Neural progenitor cell (in vitro differentiated cells): ENCODE measurements around the gene CRTC2. TPM values are rescaled to one million over a fixed set of nuclear protein-coding genes. Genes with fewer than 3 reads are reported as not detected.
"Not testable (repeated sequence)": the region's sequence is repeated elsewhere in the genome, so short reads cannot be mapped to it uniquely, and the experiment has no call there.

Experiments
- DNase-seq: peaks from one replicate; pipeline ENCODE4 v3.0.0-alpha.2; 2016; ENCODE audit warnings: low spot score
- H2AFZ ChIP-seq: fragments of 200-600 bp; sonication (generic); replicated peaks from 2 replicates; pipeline ENCODE4 v1.6.1; 2016; ENCODE audit warnings: antibody characterized with exemption
- H3F3A ChIP-seq: fragments of 200-600 bp; sonication (generic); 2 replicates; pipeline ENCODE4 v1.6.1; 2016; ENCODE audit warnings: antibody characterized with exemption, low read depth
- H3K27ac ChIP-seq: fragments of 200-600 bp; sonication (generic); 2 replicates; pipeline ENCODE4 v1.5.1; 2016; ENCODE audit warnings: mild to moderate bottlenecking
- H3K27me3 ChIP-seq: fragments of 200-600 bp; sonication (generic); 2 replicates; pipeline ENCODE4 v1.6.1; 2016; ENCODE audit warnings: mild to moderate bottlenecking, moderate library complexity
- H3K36me3 ChIP-seq: fragments of 200-600 bp; sonication (generic); 2 replicates; pipeline ENCODE4 v1.5.1; 2016
- H3K4me1 ChIP-seq: fragments of 200-600 bp; sonication (generic); 2 replicates; pipeline ENCODE4 v1.6.1; 2016; ENCODE audit warnings: mixed run types
- H3K4me2 ChIP-seq: fragments of 200-600 bp; sonication (generic); 2 replicates; pipeline ENCODE4 v1.6.1; 2016
- H3K4me3 ChIP-seq: fragments of 200-600 bp; sonication (generic); 2 replicates; pipeline ENCODE4 v1.5.1; 2016
- H3K79me2 ChIP-seq: fragments of 200-600 bp; sonication (generic); 2 replicates; pipeline ENCODE4 v1.6.1; 2016; ENCODE audit warnings: low read depth
- H3K9ac ChIP-seq: fragments of 200-600 bp; sonication (generic); 2 replicates; pipeline ENCODE4 v1.6.1; 2016
- H3K9me3 ChIP-seq: fragments of 200-600 bp; sonication (generic); 2 replicates; pipeline ENCODE4 v1.5.1; 2016; ENCODE audit warnings: low read depth
- H4K20me1 ChIP-seq: fragments of 200-600 bp; sonication (generic); 2 replicates; pipeline ENCODE4 v1.6.1; 2016; ENCODE audit warnings: low read depth
- H3K27ac Mint-ChIP-seq: 3 replicates; pipeline ENCODE4 v1.8.0; 2021; ENCODE audit warnings: mixed read lengths
- H3K27me3 Mint-ChIP-seq: 2 replicates; pipeline ENCODE4 v1.8.0; 2022; ENCODE audit warnings: low read depth, mild to moderate bottlenecking, inconsistent platforms, moderate library complexity, mixed read lengths; ENCODE audit not compliant: insufficient read depth
- H3K36me3 Mint-ChIP-seq: 3 replicates; pipeline ENCODE4 v1.8.0; 2021; ENCODE audit warnings: mixed read lengths
- H3K4me1 Mint-ChIP-seq: 3 replicates; pipeline ENCODE4 v1.8.0; 2021; ENCODE audit warnings: mixed read lengths
- H3K4me3 Mint-ChIP-seq: 3 replicates; pipeline ENCODE4 v1.8.0; 2021; ENCODE audit warnings: mild to moderate bottlenecking, moderate library complexity, mixed read lengths
- H3K9me3 Mint-ChIP-seq: 3 replicates; pipeline ENCODE4 v1.8.0; 2020; ENCODE audit warnings: mixed read lengths
- CTCF ChIP-seq: fragments of 200-600 bp; sonication (generic); IDR thresholded peaks from 2 replicates; pipeline ENCODE4 v1.5.1; 2017; ENCODE audit warnings: antibody characterized with exemption, mild to moderate bottlenecking
- EZH2 ChIP-seq: fragments of 200-600 bp; sonication (generic); IDR thresholded peaks from 2 replicates; pipeline ENCODE4 v1.6.1; 2017; ENCODE audit warnings: antibody characterized with exemption, mild to moderate bottlenecking, moderate library complexity
- EZH2phosphoT487 ChIP-seq: fragments of 200-600 bp; sonication (generic); IDR thresholded peaks from 2 replicates; pipeline ENCODE4 v1.6.1; 2017; ENCODE audit warnings: antibody characterized with exemption
- total RNA-seq: library from RNA; depleted of rRNA; stranded (reverse); fragments of >200 nt; gene quantifications from 2 replicates; pipeline ENCODE4 v1.2.3, GENCODE V29; 2015; ENCODE audit warnings: low replicate concordance

CRTC2 gene
- total RNA-seq, 1 donor from 2014 or later = 6.7 TPM

GRCh38 chr1:153912349-153912748 is 46.1 kb downstream of the CRTC2 start:
- H3K4me1 ChIP-seq = no peaks in the 10 kb centered on the region
- no peak overlapping the region for H2AFZ ChIP-seq
- Mint-ChIP-seq H3K27me3 (peaks cover 2% of the 10 kb centered on the region), H3K4me3 (no peak overlapping the region), H3K36me3 (peaks cover 17% of the 10 kb centered on the region), H3K9me3 (peaks cover 6% of the 10 kb centered on the region), H3K4me1 (no peaks in the 10 kb centered on the region), H3K27ac (no peak overlapping the region)
- no peak overlapping the region for H3K4me2 ChIP-seq
- no peak overlapping the region for H3K4me3 ChIP-seq
- no peaks in the 10 kb centered on the region for H3K27me3 ChIP-seq
- H3K79me2 ChIP-seq = peaks cover 100% of the 10 kb centered on the region
- no peak for DNase-seq
- H3K9me3 ChIP-seq = no peaks in the 10 kb centered on the region
- peaks cover 89% of the 10 kb centered on the region for H4K20me1 ChIP-seq
- no peaks in the 10 kb centered on the region for H3F3A ChIP-seq
- TF ChIP-seq CTCF (no peak), EZH2 (no peak), EZH2phosphoT487 (no peak)
- no peak overlapping the region for H3K27ac ChIP-seq
- no peak overlapping the region for H3K9ac ChIP-seq
- H3K36me3 ChIP-seq = no peaks in the 10 kb centered on the region

GRCh38 chr1:153910560-153910959 is 47.9 kb downstream of the CRTC2 start:
- H3K27me3 ChIP-seq, H3K4me3 Mint-ChIP-seq, H3F3A ChIP-seq, H3K9me3 Mint-ChIP-seq, H3K36me3 ChIP-seq, H3K27me3 Mint-ChIP-seq, H2AFZ ChIP-seq, H3K9ac ChIP-seq, H3K27ac ChIP-seq, H3K4me1 Mint-ChIP-seq, H3K9me3 ChIP-seq, H3K4me2 ChIP-seq, H3K27ac Mint-ChIP-seq, DNase-seq, H3K4me3 ChIP-seq, H3K4me1 ChIP-seq: not testable (repeated sequence)
- H3K79me2 ChIP-seq = peaks cover 100% of the 10 kb centered on the region
- H4K20me1 ChIP-seq = peaks cover 83% of the 10 kb centered on the region
- peaks cover 19% of the 10 kb centered on the region for H3K36me3 Mint-ChIP-seq

- H4K20me1 ChIP-seq = peaks cover 82% of the 10 kb centered on the region
- Mint-ChIP-seq H3K27me3 (peaks cover 2% of the 10 kb centered on the region), H3K36me3 (peaks cover 19% of the 10 kb centered on the region), H3K27ac (no peak overlapping the region), H3K9me3 (peaks cover 6% of the 10 kb centered on the region), H3K4me1 (no peaks in the 10 kb centered on the region), H3K4me3 (no peak overlapping the region)
- peaks cover 100% of the 10 kb centered on the region for H3K79me2 ChIP-seq
- H3K9ac ChIP-seq = no peak overlapping the region
- DNase-seq = no peak
- H2AFZ ChIP-seq = no peak overlapping the region
- no peaks in the 10 kb centered on the region for H3K9me3 ChIP-seq
- no peaks in the 10 kb centered on the region for H3K4me1 ChIP-seq
- H3F3A ChIP-seq = no peaks in the 10 kb centered on the region
- H3K27ac ChIP-seq = no peak overlapping the region
- H3K4me3 ChIP-seq = no peak overlapping the region
- H3K4me2 ChIP-seq = no peak overlapping the region
- H3K27me3 ChIP-seq = no peaks in the 10 kb centered on the region
- no peak for TF ChIP-seq EZH2phosphoT487
- no peak for TF ChIP-seq CTCF
- no peaks in the 10 kb centered on the region for H3K36me3 ChIP-seq
Observed at GRCh38 chr1:153908071-153908470, 50.3 kb downstream of the CRTC2 start.

- no peak for TF ChIP-seq EZH2phosphoT487
- TF ChIP-seq EZH2 = no peak
- no peak for TF ChIP-seq CTCF
- no peaks in the 10 kb centered on the region for H3F3A ChIP-seq
- DNase-seq = no peak
- no peak overlapping the region for H2AFZ ChIP-seq
- Mint-ChIP-seq H3K9me3 (peaks cover 5% of the 10 kb centered on the region), H3K4me1 (no peaks in the 10 kb centered on the region), H3K27me3 (peaks cover 2% of the 10 kb centered on the region), H3K4me3 (no peak overlapping the region), H3K36me3 (peaks cover 18% of the 10 kb centered on the region), H3K27ac (no peak overlapping the region)
- H3K4me1 ChIP-seq = no peaks in the 10 kb centered on the region
- no peaks in the 10 kb centered on the region for H3K36me3 ChIP-seq
- no peak overlapping the region for H3K4me3 ChIP-seq
- H3K9me3 ChIP-seq = no peaks in the 10 kb centered on the region
- peaks cover 80% of the 10 kb centered on the region for H4K20me1 ChIP-seq
- no peak overlapping the region for H3K4me2 ChIP-seq
- no peaks in the 10 kb centered on the region for H3K27me3 ChIP-seq
- H3K27ac ChIP-seq = no peak overlapping the region
- H3K9ac ChIP-seq = no peak overlapping the region
- peaks cover 100% of the 10 kb centered on the region for H3K79me2 ChIP-seq
Observed at GRCh38 chr1:153907134-153907533, 51.3 kb downstream of the CRTC2 start.
